Retinal pigment epithelial cell (primary cell): ENCODE measurements around the gene PCSK2.

ENCODE experiments used
- DNase-seq: peaks from one replicate; pipeline ENCODE4 v3.0.0-alpha.2; 2010; ENCODE audit warnings: low read depth
- H3K4me3 ChIP-seq: 2 replicates; pipeline ENCODE4 v1.5.1; 2011; ENCODE audit warnings: mild to moderate bottlenecking, low read length, control low read depth, moderate library complexity
- CTCF ChIP-seq: conservative IDR thresholded peaks from 2 replicates; pipeline ENCODE4 v1.5.1; 2011; ENCODE audit warnings: low read depth, low read length, control low read depth, inconsistent platforms

The PCSK2 gene

DNA sequence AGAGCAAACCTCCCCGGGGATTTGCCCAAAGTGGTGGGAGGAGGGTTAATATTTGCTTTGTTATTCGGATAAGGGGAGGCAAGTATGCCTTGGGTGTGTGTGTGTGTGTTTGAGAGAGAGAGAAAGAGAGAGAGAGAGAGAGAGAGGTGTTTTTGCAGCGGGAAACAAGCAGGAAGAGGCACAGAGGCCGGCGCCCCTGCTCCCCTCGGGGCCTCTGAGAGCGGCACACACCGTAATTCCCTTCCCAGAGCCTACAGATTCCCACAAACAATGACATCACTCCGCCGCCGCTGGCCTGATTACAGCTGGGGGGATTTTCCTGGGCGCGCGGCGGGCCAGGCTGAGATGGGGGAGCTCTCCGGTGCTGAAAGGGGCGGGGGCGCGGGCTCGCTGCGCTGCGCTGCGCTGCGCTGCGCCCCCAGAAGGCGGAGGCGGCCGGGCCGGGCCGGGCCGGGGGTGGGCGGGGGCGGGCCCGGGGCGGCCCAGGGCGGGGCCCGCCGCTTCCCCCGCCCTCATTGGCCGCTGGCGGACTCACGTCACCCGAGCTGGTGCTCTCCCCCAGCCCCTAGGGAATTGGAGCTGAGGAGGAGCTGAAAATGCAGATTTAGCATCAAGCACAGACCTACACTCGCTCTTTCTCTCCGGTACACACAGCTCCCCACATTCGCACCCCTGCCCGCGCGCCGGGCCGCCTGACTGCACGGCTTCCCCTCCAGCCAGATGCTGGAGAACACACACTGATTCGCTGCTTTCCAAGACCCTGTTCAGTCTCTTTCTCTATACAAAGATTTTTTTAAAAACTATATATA, at the start of gene PCSK2:
PCSK2 (plus strand) TSS at position 631 of the 809 bp plus-strand sequence. CDS start 266 bp downstream, outside the sequence.
- DNase-seq = peak; percentile 40
- H3K4me3 ChIP-seq = peak within 1 kb of the TSS; percentile 58

DNA sequence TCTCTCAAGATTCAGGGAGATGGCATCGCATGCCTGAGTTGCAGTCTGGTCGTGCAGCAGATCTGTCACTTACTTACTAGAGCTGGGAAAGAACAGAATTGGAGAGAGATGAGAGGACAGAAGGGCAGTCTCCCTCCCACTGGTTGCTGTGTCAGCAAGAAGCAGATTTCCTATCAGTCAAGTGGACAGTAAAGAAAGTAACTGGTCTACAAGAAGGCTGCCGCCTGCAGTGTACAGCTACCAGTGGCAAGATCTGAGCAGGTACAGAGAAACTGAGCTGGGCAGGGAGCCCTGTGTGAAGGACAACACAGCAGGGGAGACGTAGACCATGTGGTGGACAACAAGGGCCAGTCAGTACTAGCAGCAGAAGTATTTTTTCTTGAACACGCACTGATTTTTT, 49.5 kb upstream of the PCSK2 start:
- DNase-seq = no peak
- TF ChIP-seq CTCF = no peak
- H3K4me3 ChIP-seq = no peak overlapping the region

More for the DNA sequence above, at the start of gene PCSK2:
- TF ChIP-seq CTCF = no peak

DNA sequence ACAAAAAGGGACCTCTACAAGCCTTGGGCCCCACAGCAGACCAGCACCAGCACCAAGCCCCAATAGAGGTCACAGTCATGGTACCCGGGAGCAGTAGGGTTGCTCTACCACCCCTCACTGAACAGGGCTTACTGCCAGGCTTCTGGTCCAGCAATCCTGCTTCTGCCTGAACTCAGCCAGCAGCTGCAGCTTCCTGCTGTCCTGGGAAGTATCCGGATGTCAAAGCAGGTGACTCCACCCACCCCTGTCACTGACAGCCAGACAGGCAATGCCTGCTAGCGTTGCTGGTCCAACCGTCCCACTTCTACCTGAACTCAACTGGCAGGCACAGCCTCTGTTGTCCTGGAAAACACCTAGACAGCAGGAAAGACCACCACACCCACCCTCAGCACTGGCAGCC, 47.0 kb upstream of the PCSK2 start:
- no peak for TF ChIP-seq CTCF
- no peak overlapping the region for H3K4me3 ChIP-seq
- DNase-seq = no peak

DNA sequence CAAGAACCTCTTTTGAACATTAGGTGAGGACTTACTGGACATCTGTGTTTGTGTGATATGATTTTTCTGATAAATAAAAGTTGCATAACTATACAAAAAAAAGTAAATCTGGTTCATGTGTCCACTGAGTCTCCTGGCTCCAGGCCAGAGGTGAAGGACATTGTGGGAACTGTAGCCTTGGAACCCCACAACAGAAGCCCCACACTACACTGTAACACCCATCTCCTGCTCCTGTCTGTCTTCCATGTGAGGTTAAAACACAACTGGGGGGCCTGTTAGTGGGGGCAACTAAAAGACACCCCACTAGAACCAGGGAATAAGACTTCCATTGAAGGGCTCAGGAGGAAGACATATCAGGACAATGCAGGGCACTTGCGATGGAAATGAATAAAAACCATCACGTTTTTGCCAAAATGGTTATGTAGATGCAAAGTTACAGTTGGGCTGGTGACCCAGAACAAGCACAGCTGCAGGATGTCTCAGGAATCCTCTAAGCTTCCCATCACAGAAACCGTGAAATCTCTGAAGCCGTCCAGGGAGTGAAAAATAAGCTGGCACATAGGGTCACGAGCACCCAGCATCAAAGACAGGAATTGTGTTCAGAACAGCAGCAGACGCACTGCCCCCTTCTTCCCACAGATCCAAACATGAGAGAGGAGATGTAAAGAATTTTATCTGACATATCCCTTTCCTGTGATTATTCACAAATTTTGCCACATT, 36.7 kb upstream of the PCSK2 start:
- no peak overlapping the region for H3K4me3 ChIP-seq
- no peak for TF ChIP-seq CTCF
- no peak for DNase-seq

DNA sequence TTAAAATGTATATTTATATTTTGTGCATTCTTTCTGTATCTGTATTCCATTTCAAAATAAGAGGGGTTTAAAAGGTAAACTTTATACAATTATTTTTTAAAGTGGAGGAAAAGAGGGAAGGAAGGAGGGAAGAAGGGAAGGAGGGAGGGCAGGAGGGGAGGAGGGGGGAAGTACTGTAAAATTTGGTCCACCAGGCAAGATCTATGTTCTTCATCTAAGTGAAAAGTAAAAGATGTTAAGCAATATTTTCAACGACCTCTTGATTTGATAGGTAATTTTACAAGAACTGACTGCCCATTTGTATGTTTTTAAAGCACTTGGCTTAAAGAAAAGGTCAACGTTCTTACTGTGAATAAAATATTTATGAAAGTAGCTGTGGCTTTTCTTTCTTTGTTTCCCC, 29.8 kb upstream of the PCSK2 start:
- no peak for DNase-seq
- no peak for TF ChIP-seq CTCF
- H3K4me3 ChIP-seq = no peak overlapping the region

- no peak for TF ChIP-seq CTCF
- no peak for DNase-seq
- H3K4me3 ChIP-seq = no peak overlapping the region
These were observed 24.8 kb upstream of the PCSK2 start for GRCh38 chr20:17202030-17202429.
